NT2/D1 (cell line): ENCODE results near the gene SMARCE1.
"Not testable (repeated sequence)": the region's sequence is repeated elsewhere in the genome, so short reads cannot be mapped to it uniquely, and the experiment has no call there.

Experiments used
- DNase-seq: peaks from one replicate; pipeline ENCODE4 v3.0.0-alpha.2; 2011; ENCODE audit warnings: low read depth, low spot score
- H3K27me3 ChIP-seq: 2 replicates; pipeline ENCODE4 v1.6.0; 2011; ENCODE audit warnings: mild to moderate bottlenecking; ENCODE audit not compliant: insufficient read length, insufficient read depth
- H3K36me3 ChIP-seq: 2 replicates; pipeline ENCODE4 v1.6.1; 2011; ENCODE audit warnings: mild to moderate bottlenecking, low read length, mixed read lengths; ENCODE audit not compliant: insufficient read depth, insufficient read length
- H3K4me1 ChIP-seq: 2 replicates; pipeline ENCODE4 v1.5.1; 2011; ENCODE audit not compliant: insufficient read depth, insufficient read length
- H3K4me3 ChIP-seq: 2 replicates; pipeline ENCODE4 v1.5.1; 2011; ENCODE audit warnings: low read depth; ENCODE audit not compliant: insufficient read length
- H3K9ac ChIP-seq: 2 replicates; pipeline ENCODE4 v1.6.0; 2011; ENCODE audit warnings: low read depth; ENCODE audit not compliant: insufficient read length
- H3K9me3 ChIP-seq: 2 replicates; pipeline ENCODE4 v1.5.1; 2011; ENCODE audit warnings: mild to moderate bottlenecking, low read length; ENCODE audit not compliant: insufficient read depth
- SUZ12 ChIP-seq: IDR thresholded peaks from 2 replicates; pipeline ENCODE4 v1.6.1; 2011; ENCODE audit not compliant: insufficient read length, insufficient read depth; ENCODE audit errors: extremely low read depth
- YY1 ChIP-seq: IDR thresholded peaks from 2 replicates; pipeline ENCODE4 v1.6.1; 2011; ENCODE audit not compliant: insufficient read length, insufficient read depth
- ZNF274 ChIP-seq: IDR thresholded peaks from 2 replicates; pipeline ENCODE4 v1.6.1; 2011; ENCODE audit warnings: mild to moderate bottlenecking, low read depth, low read length

The SMARCE1 gene

DNA sequence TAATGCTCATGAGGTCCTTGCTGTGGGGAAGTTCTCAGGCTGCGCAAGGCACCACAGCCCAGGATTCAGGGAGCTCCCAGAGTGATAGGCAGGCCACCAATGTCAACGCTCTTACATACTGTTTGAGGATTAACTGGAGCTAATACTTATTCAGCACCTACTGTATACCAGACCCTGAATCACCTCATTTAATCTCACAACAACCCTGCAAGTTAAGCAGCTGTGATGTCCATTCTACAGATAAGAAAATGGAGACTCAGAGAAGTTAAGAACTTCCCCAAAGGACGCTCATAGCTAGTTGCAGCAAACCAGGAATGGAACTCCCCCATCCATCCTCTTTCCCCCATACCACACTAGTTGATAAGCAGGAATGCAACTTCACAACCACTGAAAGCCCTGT is 56.9 kb downstream of the SMARCE1 start:
- no peak for DNase-seq
- H3K9me3 ChIP-seq: 0 out of 2 replicates have a peak, but pooled peaks cover 5% of the 10 kb centered on the region
- H3K4me3 ChIP-seq: no peak overlapping the region
- no peaks in the 10 kb centered on the region for H3K36me3 ChIP-seq
- H3K27me3 ChIP-seq: no peaks in the 10 kb centered on the region
- H3K4me1 ChIP-seq: no peaks in the 10 kb centered on the region
- H3K9ac ChIP-seq: no peak overlapping the region
- no peak for TF ChIP-seq YY1
- no peak for TF ChIP-seq SUZ12
- no peak for TF ChIP-seq ZNF274

DNA sequence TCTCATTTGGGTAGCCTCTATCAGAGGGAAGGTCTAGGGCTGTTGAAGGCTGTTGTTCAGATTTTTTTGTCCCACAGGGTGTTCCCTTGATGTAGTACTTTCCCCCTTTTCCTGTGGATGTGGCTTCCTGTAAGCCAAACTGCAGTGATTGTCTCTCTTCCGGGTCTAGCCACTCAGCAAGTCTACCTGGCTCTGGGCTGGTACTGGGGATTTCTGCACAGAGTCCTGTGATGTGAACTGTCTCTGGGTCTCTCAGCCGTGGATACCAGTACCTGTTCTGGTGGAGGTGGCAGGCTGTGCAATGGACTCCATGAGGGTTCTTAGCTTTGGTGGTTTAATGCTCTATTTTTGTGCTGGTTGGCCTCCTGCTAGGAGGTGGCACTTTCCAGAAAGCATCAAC is 59.1 kb downstream of the SMARCE1 start:
- H3K4me3 ChIP-seq: no peak overlapping the region
- H3K27me3 ChIP-seq: no peaks in the 10 kb centered on the region
- H3K4me1 ChIP-seq: no peaks in the 10 kb centered on the region

DNA sequence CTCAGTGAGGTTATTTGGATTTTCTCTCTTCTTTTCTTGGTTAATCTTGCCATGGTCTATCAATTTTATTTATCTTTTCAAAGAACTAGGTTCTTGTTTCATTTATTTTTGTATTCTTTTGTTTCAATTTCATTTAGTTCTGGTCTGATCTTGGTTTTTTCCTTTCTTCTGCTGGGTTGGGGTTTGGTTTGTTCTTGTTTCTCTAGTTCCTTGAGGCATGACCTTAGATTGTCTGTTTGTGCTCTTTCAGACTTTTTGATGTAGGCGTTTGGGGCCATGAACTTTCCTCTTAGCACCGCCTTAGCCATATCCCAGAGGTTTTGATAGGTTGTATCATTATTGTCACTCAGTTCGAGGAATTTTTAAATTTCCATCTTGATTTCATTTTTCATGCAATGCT is 61.4 kb downstream of the SMARCE1 start:
- H3K36me3 ChIP-seq, H3K4me1 ChIP-seq, H3K27me3 ChIP-seq, H3K9me3 ChIP-seq, DNase-seq, H3K4me3 ChIP-seq, H3K9ac ChIP-seq: not testable (repeated sequence)

More for the DNA sequence above, 59.1 kb downstream of the SMARCE1 start:
- Histone ChIP-seq H3K36me3 (no peaks in the 10 kb centered on the region), H3K9ac (no peak overlapping the region), H3K9me3 (0 out of 2 replicates have a peak, but pooled peaks cover 5% of the 10 kb centered on the region)
- TF ChIP-seq ZNF274: no peak
- no peak for TF ChIP-seq YY1
- no peak for TF ChIP-seq SUZ12
- no peak for DNase-seq

GRCh38 chr17:40584950-40585349 is 62.7 kb downstream of the SMARCE1 start:
- H3K27me3 ChIP-seq, H3K9me3 ChIP-seq, H3K4me1 ChIP-seq, H3K9ac ChIP-seq, H3K36me3 ChIP-seq, H3K4me3 ChIP-seq, DNase-seq: not testable (repeated sequence)

GRCh38 chr17:40582328-40582901 is 65.2 kb downstream of the SMARCE1 start:
- no peak for DNase-seq
- H3K9me3 ChIP-seq: no peaks in the 10 kb centered on the region
- no peaks in the 10 kb centered on the region for H3K4me1 ChIP-seq
- TF ChIP-seq YY1 (no peak), ZNF274 (no peak), SUZ12 (no peak)
- H3K27me3 ChIP-seq: no peaks in the 10 kb centered on the region
- H3K4me3 ChIP-seq: no peak overlapping the region
- H3K36me3 ChIP-seq: no peaks in the 10 kb centered on the region
- no peak overlapping the region for H3K9ac ChIP-seq

DNA sequence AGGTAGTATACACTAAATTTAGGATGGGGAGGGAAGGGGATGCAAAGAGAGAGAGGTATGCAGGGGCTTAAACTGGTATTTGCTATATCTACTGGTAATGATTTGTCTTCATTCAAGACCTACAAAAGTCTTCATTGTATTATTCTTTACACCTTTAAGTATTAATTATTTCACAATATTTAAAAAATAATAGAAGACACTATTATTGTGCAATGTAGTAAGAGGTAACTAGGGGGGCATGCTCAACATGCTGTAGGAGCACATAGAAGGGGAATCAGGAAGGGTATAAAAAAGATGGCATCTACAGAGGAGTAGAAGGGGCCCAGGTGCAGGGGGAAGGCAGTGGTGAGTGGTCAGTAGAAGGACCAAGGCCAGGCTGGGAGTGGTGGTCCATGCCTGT is 67.5 kb downstream of the SMARCE1 start:
- Histone ChIP-seq H3K9ac (no peak overlapping the region), H3K4me1 (no peaks in the 10 kb centered on the region), H3K4me3 (no peak overlapping the region), H3K27me3 (no peaks in the 10 kb centered on the region), H3K36me3 (no peaks in the 10 kb centered on the region), H3K9me3 (peaks cover 4% of the 10 kb centered on the region; the same call in 1 of the 2 replicates)
- no peak for TF ChIP-seq ZNF274
- no peak for TF ChIP-seq SUZ12
- no peak for TF ChIP-seq YY1
- DNase-seq: no peak

DNA sequence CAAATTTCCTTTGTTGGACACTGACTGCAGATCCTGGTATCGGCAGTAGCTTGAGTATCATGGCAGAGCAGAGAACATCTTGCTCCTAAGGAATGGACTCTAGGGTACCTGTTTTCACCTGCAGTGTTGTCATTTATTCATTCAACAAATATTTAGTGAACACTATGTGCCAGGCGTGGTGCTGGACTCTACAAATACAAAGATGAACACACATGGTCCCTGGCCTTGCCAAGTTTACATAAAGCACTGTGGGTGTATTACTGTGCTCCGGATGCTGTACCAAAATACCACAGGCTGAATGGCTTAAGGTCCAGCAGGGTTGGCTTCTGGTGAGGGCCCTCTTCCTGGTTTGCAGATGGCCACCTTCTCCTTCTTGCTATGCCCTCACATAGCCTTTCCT is 68.1 kb downstream of the SMARCE1 start:
- Histone ChIP-seq H3K9me3 (peaks cover 10% of the 10 kb centered on the region; the same call in 1 of the 2 replicates), H3K27me3 (no peaks in the 10 kb centered on the region), H3K4me1 (no peaks in the 10 kb centered on the region), H3K9ac (no peak overlapping the region), H3K4me3 (no peak overlapping the region), H3K36me3 (no peaks in the 10 kb centered on the region)
- no peak for DNase-seq
- no peak for TF ChIP-seq ZNF274
- no peak for TF ChIP-seq SUZ12

DNA sequence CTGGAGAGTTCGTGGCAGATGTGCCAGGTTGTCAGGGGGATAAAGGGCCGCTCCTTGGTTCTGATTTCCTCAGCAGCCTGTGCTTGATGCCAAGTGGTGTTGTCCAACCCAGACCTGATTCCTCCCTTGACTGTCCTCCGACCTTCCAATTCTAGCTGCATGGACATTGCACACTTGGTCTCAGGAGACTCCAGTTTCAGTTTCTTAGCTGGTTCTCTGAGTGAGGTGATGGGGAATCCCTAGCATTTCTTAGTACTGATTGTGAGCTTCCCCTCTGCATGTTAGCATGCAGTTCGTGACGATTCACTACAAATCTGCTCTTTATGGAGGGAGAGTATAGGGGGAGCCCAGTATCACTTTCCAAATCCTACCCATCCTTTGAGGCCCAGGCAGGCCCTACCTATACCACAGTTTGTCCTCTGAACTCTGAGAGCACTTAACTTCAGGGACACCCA is 70.0 kb downstream of the SMARCE1 start:
- Histone ChIP-seq H3K27me3 (no peaks in the 10 kb centered on the region), H3K36me3 (no peaks in the 10 kb centered on the region)
- DNase-seq: no peak

More for the DNA sequence above, 70.0 kb downstream of the SMARCE1 start:
- no peak for TF ChIP-seq SUZ12
- TF ChIP-seq ZNF274: no peak
- TF ChIP-seq YY1: no peak
- Histone ChIP-seq H3K9ac (no peak overlapping the region), H3K4me1 (no peaks in the 10 kb centered on the region), H3K4me3 (no peak overlapping the region), H3K9me3 (peaks cover 16% of the 10 kb centered on the region)
